Renal pelvis (tissue), 4 donors: ENCODE results near the gene AP3M1. TPM values are rescaled to one million over a fixed set of nuclear protein-coding genes. Genes with fewer than 3 reads are reported as not detected.
"Not testable (repeated sequence)": the region's sequence is repeated elsewhere in the genome, so short reads cannot be mapped to it uniquely, and the experiment has no call there.

Source experiments
- DNase-seq: peaks from one replicate; pipeline ENCODE4 v3.0.0-alpha.2; 2013
- polyA plus RNA-seq, 3 donors: library from polyadenylated mRNA; unstranded; fragments of 120-200 nt; gene quantifications; one replicate each; pipeline ENCODE4 v1.2.1, GENCODE V29; 2013; ENCODE audit not compliant: insufficient read length in 3 of 3

Gene AP3M1
- polyA plus RNA-seq, 3 donors = 52.4 to 61.1 (median 55.4) TPM

DNA sequence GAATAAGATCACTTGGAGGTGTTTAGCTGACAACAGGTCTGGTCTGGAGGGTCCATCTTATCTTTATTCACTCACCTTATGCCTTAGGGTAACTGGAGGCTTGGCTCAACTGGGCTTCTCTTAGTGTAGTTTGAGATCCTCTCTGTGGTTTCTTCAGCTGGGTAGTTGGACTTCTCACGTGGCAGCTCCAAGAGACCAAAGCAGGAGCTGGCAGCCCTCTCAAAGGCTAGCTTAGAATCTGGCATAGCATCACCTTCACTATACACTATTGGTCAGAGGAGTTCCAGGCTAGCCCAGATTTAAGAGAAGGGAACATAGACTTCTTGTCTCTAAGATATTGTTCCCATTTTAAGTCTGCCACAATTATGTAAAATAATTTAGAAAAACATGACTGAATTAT, 16.8 kb upstream of the AP3M1 start:
- no peak for DNase-seq

DNA sequence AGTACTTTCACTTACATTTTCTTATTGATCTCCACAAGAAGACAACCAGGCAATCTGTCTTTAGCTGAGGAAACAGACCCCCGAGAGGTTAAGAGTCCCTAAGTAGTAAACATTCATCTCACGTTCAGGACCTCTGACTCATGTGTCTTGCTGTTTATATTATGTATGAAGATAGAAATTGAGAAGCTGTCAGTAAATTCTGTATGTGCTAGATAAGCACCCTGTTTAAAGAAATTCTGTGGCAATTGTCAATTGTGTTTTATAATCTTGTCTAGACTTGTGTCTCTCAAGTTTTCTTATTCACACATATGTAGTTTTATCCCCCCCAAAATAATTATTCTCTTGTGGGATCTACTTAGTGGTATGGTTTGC, 14.9 kb upstream of the AP3M1 start:
- no peak for DNase-seq

DNA sequence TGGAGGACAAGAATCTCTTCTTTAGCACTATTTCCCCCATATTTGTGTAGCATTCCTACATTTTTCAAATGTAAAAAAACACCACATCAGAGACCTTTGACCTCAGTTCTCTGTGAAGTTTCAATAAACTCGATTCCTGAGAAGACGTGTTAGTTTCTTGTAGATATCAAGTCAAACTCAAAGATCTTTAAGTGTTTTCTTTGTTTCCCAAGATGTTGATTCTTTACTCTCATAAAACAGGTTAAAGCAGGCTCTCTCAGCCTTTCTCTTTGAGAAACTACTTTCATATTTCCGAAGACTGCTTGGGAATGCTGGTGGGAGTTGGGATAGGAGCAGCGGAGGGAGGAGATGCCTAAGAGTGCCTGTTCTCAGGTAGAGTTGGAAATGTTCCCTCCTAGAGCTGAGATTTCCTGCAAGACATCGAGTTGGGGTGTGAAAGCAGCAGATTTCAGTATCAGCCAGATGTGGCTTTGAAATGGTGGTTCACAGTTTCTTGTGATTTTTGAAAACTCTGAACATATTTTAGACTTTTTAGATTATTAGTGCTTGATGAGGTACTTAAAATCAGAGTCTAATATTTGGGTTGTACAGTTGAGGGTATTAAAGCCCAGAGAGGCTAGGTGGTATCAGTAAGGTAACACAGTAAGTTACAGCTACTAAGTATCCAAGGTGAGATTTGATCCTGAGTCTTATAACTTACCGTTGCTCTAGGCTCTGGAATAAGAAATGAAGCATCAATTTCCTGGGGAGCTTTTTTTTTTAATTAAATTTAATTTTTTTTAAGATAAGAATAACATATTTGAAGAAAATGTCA, 14.3 kb upstream of the AP3M1 start:
- no peak for DNase-seq

DNA sequence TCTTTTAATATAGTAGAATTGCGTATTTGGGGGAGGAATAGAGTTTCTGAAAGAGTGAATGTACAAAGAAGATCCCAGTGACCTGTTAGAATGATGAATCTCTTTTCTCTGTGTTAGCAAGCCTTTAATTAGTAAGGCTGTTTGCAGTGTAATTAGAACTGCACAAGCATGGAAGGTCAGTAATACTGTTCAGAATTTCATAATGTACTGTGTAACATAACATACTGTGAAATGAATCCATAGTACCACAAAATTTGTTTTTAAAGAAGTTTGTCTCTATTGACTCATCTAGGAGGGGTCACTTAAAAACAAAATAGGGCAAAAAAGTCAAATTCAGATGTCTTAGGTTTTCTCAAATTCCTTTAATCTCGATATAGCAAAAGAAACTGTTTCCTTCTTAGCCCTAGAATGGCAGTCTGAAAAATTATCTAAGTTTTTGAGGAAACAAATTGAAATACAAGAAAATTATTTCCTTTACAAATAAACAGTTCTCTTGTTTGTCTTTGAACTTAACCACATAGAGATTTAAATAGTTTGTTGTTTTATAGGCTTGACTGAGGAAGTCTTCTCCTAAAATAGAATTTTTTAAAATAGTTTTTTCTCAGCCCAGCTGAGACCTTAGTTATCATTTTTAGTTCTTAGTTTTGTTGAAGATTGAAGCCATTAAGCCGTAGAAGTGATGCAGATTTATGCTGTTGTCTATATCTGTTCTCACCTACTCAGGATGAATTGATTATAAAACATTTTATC, 12.9 kb upstream of the AP3M1 start:
- no peak for DNase-seq

DNA sequence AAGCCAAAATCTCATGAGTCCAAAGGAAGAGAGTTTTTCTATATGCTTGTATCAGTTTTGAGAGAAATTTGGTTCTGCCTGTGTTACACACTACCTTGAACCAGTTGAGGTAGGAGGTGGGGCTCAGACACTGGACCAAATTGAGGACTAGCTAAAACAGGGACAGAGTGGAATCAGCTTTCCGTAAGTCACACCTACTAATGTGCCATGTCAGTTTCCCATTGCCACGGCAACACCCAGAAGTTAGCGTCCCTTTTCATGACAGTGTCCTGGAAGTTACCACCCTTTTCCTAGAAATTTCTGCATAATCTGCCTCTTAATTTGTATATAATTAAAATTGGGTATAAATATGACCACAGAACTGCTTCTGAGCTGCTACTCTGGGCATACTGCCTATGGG, 9.4 kb upstream of the AP3M1 start:
- no peak for DNase-seq

DNA sequence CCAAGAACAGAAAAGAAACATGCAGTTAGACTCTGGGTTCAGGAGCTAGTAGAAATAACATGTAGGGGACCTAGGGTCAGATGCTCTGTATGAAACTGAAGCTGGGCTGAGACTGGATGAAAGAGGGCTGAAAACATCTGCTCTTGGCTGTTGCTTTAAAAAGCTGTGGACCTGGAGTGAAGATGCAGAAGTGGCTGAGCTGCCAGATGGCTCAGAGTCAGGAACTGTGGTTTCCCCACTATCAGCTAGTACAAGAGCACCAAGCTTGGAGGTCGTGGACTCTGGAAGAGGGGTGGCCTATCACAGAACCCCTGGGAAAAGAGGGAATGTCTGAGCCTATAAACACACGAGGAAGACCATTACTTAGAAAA, 6.3 kb upstream of the AP3M1 start:
- DNase-seq = no peak

DNA sequence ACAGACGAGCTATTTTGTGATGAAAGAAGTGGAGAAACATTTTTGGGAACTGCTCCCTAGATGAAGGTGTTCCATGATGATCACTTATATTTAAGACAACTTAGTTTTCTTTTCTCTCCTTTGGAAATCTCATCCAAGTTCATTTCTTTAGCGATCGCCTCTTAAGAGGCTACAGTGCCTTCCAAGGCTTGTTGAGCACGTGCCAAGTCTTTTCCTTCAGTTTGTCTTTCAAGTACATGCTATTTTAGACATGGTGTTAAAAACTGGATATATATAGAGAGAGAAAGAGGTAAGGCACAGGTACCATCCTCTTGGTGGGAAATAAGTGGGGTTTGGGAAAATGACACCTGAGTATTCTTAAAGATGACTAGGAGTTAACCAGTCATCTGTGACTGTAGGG, 3.0 kb upstream of the AP3M1 start:
- DNase-seq = no peak

DNA sequence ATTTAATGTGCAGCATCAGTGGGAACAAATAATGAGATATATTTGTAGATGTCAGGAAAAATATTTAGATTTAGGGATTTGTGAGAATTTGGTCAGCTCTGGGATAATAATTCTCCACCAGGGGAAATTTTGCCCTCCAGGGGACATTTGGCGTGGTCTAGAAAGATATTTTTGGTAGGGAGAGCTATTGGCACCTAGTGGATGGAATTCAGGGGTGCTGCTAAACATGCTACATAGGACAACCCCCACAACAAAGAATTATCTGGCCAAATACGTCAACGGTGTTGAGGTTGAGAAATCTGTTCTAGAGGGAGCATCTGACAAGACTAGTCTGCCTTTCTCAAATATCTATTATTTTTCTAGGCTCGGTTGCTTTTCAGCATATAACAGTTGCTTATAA, 2.5 kb upstream of the AP3M1 start:
- no peak for DNase-seq

DNA sequence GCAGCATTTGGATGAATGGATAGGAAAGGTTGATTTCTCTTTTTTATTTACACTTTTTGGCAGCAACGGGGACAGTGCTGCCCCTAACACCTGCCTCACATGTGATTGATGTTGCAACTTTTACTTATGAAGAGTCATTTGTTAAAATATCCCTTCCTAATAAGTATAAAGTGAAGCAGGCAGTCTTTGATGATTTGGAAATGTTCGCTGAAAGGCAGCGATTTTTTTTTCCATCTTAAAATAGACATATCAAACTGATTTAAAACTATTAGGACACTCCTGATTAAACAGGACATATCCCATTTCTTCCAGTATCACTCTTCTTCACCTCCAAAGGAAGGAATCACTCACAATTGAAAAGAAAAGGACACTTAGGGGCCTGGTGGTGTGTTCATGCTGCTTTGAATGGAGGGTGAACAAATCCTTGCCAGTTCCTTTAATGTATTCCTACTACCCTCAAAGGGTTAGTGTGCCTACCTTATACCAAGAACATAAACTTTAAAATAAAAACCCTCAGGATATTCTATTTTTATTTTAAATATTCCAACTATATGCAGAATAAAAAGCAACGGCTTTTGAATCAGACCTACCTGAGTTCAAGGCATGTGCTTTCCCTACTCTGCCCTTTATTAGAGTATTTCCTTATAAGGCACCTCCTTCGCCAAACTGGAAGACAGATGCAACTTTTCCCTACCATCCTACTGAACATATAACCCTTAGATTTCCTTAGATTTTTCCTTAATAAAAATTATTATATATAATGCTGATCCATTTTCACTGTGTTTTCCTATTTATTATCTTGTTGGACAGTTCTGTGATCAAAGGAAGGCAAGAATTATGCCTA, 1.5 kb upstream of the AP3M1 start:
- no peak for DNase-seq

DNA sequence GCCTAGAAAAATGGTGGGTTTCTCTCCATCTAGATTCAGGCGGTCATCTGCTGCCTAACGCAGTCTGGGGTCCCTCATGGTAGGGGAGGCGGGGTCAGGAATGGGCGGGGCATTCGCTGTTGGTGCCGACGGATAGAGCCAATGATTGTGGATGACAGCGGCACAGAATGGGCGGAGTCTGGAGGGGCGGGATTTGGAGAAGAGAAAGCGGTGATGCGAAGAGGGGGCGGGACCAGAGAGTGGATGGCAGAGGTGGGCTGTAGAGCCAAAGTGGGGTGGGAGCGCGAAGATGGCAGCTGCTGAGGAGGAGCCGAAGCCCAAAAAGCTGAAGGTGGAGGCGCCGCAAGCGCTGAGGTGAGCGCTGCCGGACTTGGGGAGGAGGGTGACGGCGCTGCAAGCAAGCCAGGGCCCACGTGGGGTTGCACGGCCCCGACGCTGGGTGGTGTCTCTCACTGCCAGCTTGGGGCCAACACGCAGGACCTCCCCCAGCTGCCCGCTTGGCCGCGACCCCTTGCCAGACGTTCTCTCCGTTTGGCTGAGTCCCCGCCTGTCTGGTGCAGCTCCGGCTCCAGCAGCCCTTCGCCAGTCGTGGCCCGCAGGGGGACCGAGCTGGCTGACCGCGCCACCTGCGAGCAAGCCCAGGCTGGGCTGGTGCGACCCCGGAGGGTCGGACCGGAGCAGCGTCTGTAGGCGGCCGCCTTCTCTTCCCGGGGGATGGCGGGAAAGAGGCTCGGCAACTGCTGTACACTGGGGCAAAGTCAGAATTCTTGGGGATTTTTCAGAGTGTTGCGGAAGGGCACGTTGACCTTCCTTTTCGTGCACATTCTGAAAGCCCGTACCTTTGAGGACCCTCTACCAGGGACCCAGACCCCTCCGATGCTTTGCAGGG, 606 bp upstream of the AP3M1 start, which contains the start of gene ADK:
ADK (plus strand) TSS at position 232 of the 889 bp plus-strand sequence; CDS start at position 290, 58 bp downstream.
- peak; percentile 100 for DNase-seq

DNA sequence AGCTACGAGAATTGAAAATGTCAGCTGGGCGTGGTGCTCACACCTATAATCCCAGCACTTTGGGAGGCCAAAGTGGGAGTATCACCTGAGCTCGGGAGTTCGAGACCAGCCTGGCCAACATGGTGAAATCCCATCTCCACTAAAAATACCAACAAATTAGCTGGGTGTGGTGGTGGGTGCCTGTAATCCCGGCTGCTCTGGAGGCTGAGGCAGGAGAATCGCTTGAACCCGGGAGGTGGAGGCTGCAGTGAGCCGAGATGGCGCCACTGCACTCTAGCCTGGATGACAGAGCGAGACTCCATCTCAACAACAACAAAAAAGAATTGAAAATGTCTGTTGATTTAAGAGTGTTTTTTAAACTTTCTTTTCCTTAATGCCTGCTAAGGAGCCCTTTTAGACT, 3.6 kb downstream of the AP3M1 start:
- not testable (repeated sequence) for DNase-seq

DNA sequence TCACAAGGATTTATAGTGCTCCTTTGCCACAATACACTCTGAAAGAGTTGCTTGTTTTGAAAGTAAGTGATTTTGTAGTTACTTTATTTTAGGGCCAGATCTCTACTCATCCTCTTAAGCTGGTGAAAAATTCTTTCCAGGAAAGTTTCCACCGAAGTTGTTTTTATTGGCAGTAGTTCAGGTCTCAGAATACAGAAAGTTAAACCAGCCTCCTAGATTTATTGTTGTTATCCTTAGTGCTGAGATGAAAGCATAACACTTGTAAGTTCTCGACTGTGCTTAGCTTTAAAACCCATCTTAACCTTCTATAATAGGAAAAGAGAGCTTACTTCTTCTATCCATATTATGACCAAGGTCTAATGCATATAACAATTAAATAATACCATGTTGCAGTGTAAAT, 5.5 kb downstream of the AP3M1 start:
- DNase-seq = peak; percentile 83

DNA sequence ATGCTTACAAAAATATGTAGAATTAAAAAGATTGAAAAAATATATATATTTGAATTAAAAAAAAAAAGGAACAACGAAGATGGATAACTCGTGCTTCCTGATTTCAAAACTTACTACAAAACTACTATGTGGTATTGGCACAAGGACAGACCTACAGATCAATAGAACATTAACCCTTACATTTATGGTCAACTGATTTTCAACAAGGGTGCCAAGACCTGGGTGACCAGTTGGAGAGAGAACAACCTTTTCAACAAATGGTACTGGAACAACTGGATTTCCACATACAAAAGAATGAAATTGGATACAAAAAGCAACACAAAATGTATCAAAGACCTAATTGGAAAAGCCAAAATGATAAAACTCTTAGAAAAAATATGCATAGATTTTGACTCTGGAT, 10.1 kb downstream of the AP3M1 start:
- no peak for DNase-seq

DNA sequence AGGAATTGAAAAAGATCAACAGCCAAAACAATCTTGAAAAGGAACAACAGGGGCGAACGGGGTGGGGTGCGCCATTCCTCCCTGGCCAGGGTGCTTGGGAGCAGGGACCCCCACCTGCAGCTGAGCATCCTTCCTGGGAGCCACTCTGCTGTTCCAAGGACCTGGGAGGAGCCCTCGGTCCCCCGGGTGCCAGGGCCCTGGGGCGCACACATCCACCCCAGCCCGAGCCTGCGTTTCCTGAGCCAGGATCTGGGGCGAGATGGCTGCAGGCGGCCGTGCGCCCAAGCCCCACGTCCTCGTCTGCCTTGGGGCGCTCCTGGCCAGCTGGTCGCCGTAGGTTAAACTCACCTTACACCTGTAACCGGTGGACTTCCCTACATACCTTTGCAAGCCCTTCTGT, 10.6 kb downstream of the AP3M1 start:
- DNase-seq = no peak

DNA sequence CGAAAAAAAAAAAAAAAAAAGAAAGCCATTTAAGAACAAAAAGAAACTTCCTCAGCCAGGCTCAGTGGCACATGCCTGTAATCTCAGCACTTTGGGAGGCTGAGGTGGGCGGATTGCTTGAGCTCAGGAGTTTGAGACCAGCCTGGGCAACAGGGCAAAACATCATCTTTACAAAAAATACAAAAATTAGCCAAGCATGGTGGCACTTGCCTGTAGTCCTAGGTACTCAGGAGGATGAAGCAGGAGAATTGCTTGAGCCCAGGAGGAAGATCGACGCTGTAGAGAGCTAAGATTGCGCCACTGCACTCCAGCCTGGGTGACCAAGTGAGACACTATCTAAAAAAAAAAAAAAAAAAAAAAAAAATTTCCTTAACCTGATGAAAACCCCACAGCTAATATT, 12.0 kb downstream of the AP3M1 start:
- DNase-seq = not testable (repeated sequence)

DNA sequence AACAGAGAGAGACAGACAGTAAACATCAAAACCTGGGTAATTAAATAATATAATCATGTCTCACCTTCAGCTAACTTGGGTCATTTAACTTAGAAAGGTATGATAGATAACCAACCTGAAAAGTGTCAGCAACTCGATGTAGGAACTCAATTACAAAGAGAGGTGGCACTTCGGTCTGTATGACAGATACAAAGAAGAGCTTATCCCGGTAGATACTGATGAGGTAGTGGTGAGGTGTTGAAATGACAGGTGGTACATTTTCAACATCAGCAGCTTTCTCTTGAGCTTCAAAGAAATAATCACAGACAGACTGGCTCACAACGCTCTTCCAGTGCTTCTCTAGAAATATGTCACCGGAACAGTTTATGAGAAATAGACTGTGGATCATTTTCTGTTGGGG, 12.6 kb downstream of the AP3M1 start:
- DNase-seq = no peak

DNA sequence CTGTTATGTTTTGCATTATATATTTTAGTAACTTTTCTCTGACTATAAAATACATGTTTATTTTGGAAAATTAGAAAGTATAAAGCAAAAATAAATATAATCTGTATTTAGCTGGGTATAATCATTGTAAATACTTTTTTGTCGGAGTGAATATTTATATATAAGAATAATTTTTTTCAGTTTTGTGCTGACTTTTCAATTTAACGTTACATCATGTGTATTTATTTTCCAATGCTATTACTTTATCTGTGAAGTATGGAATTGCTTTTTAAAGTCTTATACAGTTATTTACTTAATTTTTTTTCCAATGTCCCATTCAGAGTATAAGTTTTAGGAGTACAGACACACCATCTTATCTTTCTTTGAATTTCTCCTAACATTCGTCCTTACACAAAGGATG, 15.2 kb downstream of the AP3M1 start:
- no peak for DNase-seq

DNA sequence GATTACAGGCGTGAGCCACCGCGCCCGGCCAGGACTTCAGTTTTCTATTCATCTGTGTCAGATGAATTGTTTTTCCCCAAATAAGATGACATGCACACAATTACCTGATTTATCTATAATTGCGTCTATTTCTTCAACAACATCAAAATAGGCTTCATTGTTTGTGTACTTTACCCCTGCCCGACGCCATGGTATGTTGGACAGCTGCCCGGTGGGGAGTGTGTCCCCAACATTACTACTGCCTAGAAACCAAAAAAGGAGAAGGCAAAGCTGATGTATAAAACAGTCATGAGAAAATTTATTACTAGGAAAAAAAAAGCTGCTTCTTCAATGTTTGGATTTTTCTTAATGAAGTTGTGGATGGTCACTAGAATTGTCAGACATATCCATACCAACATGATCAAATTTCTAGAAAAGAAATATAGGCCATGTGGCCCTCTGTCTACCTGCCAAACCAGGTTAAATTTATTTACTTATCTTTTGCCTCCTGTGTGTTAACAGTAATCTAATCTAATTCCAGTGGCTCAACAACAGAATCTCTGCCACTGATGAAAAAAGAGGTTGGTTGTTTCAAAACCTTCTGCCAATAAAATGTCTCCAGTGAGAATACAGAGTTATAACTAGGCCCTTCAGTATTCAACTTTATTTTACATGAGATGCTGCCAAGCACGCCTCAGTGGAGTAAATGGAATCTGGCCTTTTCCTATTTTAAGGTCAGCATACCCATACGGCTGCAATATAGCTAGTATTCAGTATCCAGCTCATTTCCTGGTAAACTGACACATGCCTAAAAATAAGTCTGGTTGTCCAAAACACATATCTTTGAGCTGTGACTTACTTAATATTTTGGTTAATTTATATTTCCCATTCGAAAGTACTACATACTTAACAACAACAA, 16.5 kb downstream of the AP3M1 start:
- no peak for DNase-seq

DNA sequence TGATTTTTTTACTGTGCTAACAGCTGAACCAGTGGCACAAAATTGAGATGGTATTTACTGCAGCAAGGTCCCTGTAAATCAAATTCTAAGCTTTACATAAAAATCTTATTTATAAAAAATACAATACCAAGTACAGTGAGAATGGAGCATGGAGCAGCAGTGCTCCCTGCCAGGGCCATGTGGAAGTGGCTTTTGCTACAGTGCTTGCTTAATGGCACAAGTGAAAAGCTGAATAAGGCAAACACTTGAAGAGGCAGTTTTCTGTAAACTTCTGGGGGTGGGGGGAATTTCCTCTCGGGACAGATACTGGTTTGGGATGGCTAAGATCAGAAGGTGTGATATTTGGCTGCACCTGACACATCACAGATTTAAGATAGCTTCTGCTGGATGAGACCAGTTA, 27.5 kb downstream of the AP3M1 start:
- DNase-seq = no peak

DNA sequence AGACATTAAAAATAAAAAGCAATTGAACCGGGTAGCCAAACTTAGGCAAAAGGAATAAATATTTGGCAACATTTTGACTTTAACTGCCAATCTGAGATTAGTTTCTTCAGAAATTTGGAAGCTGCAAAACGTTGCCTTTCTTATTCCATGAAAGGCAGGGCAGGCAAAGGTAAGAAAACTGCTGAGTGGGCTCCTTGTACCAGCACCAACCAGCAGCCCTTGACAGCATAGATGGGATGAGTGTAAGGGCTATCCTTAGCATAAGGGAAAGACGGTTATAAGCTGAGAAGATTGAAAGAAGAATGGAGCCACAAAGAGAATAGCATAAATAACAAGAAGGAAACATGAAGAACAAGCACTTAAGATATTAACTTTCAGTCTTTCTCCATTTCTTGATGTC, 28.6 kb downstream of the AP3M1 start:
- DNase-seq = no peak
